GM12801 (cell line): ENCODE measurements around the gene DCHS2.

Experiments
- CTCF ChIP-seq: IDR thresholded peaks from one replicate; pipeline ENCODE4 v1.5.1; 2011; ENCODE audit warnings: control low read depth; ENCODE audit not compliant: insufficient read length; ENCODE audit errors: extremely low read depth

The DCHS2 gene

GRCh38 chr4:154519214-154519613, 27.6 kb upstream of the DCHS2 start:
- TF ChIP-seq CTCF = no peak

GRCh38 chr4:154517591-154517990, 26.0 kb upstream of the DCHS2 start:
- no peak for TF ChIP-seq CTCF

GRCh38 chr4:154516318-154517029, 24.9 kb upstream of the DCHS2 start:
- TF ChIP-seq CTCF = no peak

GRCh38 chr4:154511981-154512380, 20.4 kb upstream of the DCHS2 start:
- TF ChIP-seq CTCF = no peak

- no peak for TF ChIP-seq CTCF
Measured at GRCh38 chr4:154511548-154511947, 19.9 kb upstream of the DCHS2 start.

- no peak for TF ChIP-seq CTCF
Measured at GRCh38 chr4:154507156-154507555, 15.6 kb upstream of the DCHS2 start.

GRCh38 chr4:154506253-154506652, 14.7 kb upstream of the DCHS2 start:
- TF ChIP-seq CTCF = no peak
